Measurements from ENCODE around the gene CFAP74. TPM values are rescaled to one million over a fixed set of nuclear protein-coding genes. Genes with fewer than 3 reads are reported as not detected.

Gene CFAP74
- polyA plus RNA-seq, 1 donor (not counting 4 experiments of a cell fraction or from before 2014, with no cell fraction given): not detected

DNA sequence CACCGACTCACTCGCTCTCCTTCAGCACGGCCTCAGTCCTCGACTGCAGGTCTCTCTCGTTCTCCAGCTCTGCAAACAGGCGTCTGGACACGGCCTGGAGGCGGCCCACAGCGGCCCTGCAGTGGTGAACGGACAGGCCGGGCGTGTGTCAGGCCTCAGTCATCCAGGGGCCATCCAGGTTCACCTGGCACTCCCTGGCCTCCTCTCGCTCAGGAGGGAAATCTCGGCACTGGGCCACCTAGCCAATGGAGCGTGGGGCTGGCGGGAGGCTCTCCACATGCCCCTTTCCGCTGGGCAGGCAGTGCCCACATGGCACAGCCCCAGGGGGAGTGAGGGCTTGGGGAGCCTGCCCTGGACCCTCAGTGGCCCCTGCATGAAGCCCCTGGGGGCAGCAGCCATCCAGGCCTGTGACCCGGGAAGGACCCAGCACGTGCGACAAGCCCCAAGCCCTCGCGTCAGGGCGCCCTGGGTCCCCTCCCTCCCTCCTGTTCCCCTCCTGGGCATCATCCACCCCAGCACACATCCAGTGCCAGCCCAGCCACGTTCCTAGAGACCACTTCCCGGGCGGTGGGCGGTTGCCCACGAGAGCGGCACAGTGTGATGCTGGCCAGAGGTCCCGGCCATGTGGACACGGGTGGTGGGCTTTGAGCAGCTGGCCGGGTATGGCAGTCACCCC lies 18.1 kb downstream of the CFAP74 start:
- Histone ChIP-seq H3K36me3 (ENCODE audit: control insufficient read depth in 2 of 2, extremely low read depth in 1 of 2, insufficient read depth in 2 of 2, low read length in 2 of 2) (no peaks in the 10 kb centered on the region), H3K4me3 (ENCODE audit: control insufficient read depth in 2 of 3, extremely low read depth in 1 of 3, insufficient read depth in 2 of 3, low read depth in 1 of 3, low read length in 3 of 3) (no peak overlapping the region), H4K20me1 (ENCODE audit: control insufficient read depth, extremely low read depth, insufficient read depth, low read length) (no peaks in the 10 kb centered on the region), H3K27me3 (ENCODE audit: control insufficient read depth, extremely low read depth, insufficient read depth, low read length) (peaks cover 19% of the 10 kb centered on the region), H3K79me2 (ENCODE audit: control insufficient read depth, insufficient read depth, low read length) (no peaks in the 10 kb centered on the region), H3K27ac (ENCODE audit: control insufficient read depth, insufficient read depth, low read length) (no peak overlapping the region), H3K4me2 (ENCODE audit: control insufficient read depth, extremely low read depth, insufficient read depth, low read depth, low read length) (no peak overlapping the region), H3K9me3 (ENCODE audit: control insufficient read depth, low read depth, low read length) (no peaks in the 10 kb centered on the region), H3K9me1 (ENCODE audit: control insufficient read depth, extremely low read depth, insufficient read depth, low read length) (no peaks in the 10 kb centered on the region), H2AFZ (ENCODE audit: control insufficient read depth, low read length) (no peak overlapping the region), H3K9ac (ENCODE audit: control insufficient read depth, extremely low read depth, insufficient read depth, low read length) (no peak overlapping the region), H3K4me1 (ENCODE audit: control insufficient read depth, extremely low read depth, insufficient read depth, low read length) (no peaks in the 10 kb centered on the region)
- FAIRE-seq (no peak), DNase-seq (ENCODE audit: low read depth, low spot score) (no peak)
- dilution Hi-C loops (cut with MboI; ENCODE audit: extremely low pct_ligation_motif_present, low sequenced_read_pairs): no loop called here
- TF ChIP-seq, protein P1, sequence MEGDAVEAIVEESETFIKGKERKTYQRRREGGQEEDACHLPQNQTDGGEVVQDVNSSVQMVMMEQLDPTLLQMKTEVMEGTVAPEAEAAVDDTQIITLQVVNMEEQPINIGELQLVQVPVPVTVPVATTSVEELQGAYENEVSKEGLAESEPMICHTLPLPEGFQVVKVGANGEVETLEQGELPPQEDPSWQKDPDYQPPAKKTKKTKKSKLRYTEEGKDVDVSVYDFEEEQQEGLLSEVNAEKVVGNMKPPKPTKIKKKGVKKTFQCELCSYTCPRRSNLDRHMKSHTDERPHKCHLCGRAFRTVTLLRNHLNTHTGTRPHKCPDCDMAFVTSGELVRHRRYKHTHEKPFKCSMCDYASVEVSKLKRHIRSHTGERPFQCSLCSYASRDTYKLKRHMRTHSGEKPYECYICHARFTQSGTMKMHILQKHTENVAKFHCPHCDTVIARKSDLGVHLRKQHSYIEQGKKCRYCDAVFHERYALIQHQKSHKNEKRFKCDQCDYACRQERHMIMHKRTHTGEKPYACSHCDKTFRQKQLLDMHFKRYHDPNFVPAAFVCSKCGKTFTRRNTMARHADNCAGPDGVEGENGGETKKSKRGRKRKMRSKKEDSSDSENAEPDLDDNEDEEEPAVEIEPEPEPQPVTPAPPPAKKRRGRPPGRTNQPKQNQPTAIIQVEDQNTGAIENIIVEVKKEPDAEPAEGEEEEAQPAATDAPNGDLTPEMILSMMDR (optimal IDR thresholded peaks at IDR 0.05 in 1 of 3, IDR thresholded peaks at IDR 0.05 in 1 of 3, conservative IDR thresholded peaks at IDR 0.05 in 1 of 3; ENCODE audit: extremely low read depth in 1 of 3, insufficient read depth in 2 of 3, low read length in 3 of 3): no peak
- no peak for TF ChIP-seq EZH2 (IDR thresholded peaks at IDR 0.05; ENCODE audit: low read length)

DNA sequence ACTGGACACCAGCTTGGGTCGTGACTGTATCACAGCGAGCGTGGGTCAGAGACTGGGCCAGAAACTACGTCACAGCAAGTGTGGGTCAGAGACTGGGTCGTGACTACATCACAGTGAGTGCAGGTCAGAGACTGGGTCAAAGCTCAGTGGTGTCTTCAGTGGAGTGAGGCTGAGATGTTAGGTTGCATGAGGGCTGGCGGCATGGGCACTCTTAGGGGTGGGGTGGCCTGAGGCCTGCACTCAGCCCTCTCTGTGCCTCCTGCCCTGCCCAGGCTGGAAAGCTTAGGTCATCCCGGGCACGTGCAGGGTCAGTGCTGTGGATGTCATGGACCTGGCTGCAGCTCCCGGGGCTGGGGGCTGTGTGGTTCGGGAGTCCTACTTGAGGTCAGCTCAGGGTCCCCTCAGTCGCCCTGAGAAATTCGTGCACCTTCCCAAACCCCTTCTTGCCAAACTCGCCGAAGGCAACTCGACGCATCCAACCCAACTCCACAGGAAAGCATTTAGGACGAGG lies 19.0 kb downstream of the CFAP74 start:
- Histone ChIP-seq H3K9me1 (ENCODE audit: control insufficient read depth, extremely low read depth, insufficient read depth, low read length) (no peaks in the 10 kb centered on the region), H4K20me1 (ENCODE audit: control insufficient read depth, extremely low read depth, insufficient read depth, low read length) (no peaks in the 10 kb centered on the region), H3K27ac (ENCODE audit: control insufficient read depth, insufficient read depth, low read length) (no peak overlapping the region), H3K4me3 (ENCODE audit: control insufficient read depth in 2 of 3, extremely low read depth in 1 of 3, insufficient read depth in 2 of 3, low read depth in 1 of 3, low read length in 3 of 3) (no peak overlapping the region), H3K9ac (ENCODE audit: control insufficient read depth, extremely low read depth, insufficient read depth, low read length) (no peak overlapping the region), H3K4me1 (ENCODE audit: control insufficient read depth, extremely low read depth, insufficient read depth, low read length) (no peaks in the 10 kb centered on the region), H3K4me2 (ENCODE audit: control insufficient read depth, extremely low read depth, insufficient read depth, low read depth, low read length) (no peak overlapping the region), H3K27me3 (ENCODE audit: control insufficient read depth, extremely low read depth, insufficient read depth, low read length) (peaks cover 16% of the 10 kb centered on the region), H3K36me3 (ENCODE audit: control insufficient read depth in 2 of 2, extremely low read depth in 1 of 2, insufficient read depth in 2 of 2, low read length in 2 of 2) (no peaks in the 10 kb centered on the region), H2AFZ (ENCODE audit: control insufficient read depth, low read length) (no peak overlapping the region), H3K79me2 (ENCODE audit: control insufficient read depth, insufficient read depth, low read length) (no peaks in the 10 kb centered on the region), H3K9me3 (ENCODE audit: control insufficient read depth, low read depth, low read length) (peaks cover 2% of the 10 kb centered on the region)
- DNase-seq (ENCODE audit: low read depth, low spot score) (no peak), FAIRE-seq (no peak)
- TF ChIP-seq, protein P1 (optimal IDR thresholded peaks at IDR 0.05 in 1 of 3, IDR thresholded peaks at IDR 0.05 in 1 of 3, conservative IDR thresholded peaks at IDR 0.05 in 1 of 3; ENCODE audit: extremely low read depth in 1 of 3, insufficient read depth in 2 of 3, low read length in 3 of 3): no peak
- no peak for TF ChIP-seq EZH2 (IDR thresholded peaks at IDR 0.05; ENCODE audit: low read length)
- dilution Hi-C loops (cut with MboI; ENCODE audit: extremely low pct_ligation_motif_present, low sequenced_read_pairs): no loop called here
